ENCODE measurements around the gene ZSCAN12.

The ZSCAN12 gene

DNA sequence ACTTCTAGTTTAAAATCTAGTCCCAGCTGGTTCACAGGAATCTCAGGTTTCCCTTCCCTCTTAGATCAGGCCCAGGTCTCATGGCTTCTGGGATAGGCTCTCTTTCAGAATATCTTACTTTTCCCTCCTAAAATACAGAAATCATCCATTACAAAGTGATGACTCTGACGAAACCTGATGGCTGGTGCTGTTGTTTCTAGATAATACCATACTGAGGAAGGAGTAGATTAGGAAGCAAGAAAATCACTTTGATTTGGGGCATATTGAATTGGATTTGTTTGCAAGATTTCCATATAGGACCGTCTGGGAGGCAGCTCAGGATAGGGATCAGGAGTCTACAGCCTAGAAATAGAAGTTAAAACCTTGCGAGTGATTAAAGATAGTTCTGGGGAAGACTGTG lies 46.2 kb downstream of the ZSCAN12 start:
- no peak overlapping the region for H3K4me3 ChIP-seq (ENCODE audit: low read length)
- TF ChIP-seq CTCF (conservative IDR thresholded peaks at IDR 0.05; ENCODE audit: low read length): no peak
- DNase-seq (ENCODE audit: low read depth): no peak

- TF ChIP-seq CTCF (conservative IDR thresholded peaks at IDR 0.05; ENCODE audit: low read length): no peak
- H3K4me3 ChIP-seq (ENCODE audit: low read length): no peak overlapping the region
- DNase-seq (ENCODE audit: low read depth): no peak
Measured at GRCh38 chr6:28351493-28351925, 48.0 kb downstream of the ZSCAN12 start.

DNA sequence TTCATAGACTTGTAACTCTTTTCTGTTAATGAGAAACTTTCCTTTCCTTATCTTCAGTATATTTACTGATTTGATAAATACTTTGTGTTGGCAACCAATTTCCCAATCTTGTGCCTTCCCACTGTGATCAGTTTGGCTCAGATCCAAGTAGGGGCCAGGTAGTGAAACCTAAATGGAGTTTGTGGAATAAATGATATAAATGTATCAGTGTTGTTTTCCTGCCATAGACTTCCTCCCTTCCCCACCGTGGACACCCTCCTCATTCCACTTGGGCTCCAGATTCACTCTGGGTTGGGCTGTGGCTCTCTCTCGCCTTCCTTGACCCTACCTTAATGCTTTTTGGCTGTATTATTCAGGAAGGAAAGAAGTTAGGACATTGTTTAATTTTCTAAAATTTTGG lies 48.5 kb downstream of the ZSCAN12 start:
- TF ChIP-seq CTCF (conservative IDR thresholded peaks at IDR 0.05; ENCODE audit: low read length): no peak
- no peak for DNase-seq (ENCODE audit: low read depth)

GRCh38 chr6:28349892-28350737 lies 49.4 kb downstream of the ZSCAN12 start, which contains the start of gene ZKSCAN3:
TSS of gene ZKSCAN3 (plus strand) at chr6:28349947. CDS start at chr6:28359587, 9,640 bp downstream.
- DNase-seq (ENCODE audit: low read depth): peak; percentile 67
- TF ChIP-seq CTCF (conservative IDR thresholded peaks at IDR 0.05; ENCODE audit: low read length): no peak
- peak within 1 kb of the TSS; percentile 91 for H3K4me3 ChIP-seq (ENCODE audit: low read length)

More for the DNA sequence above, 48.5 kb downstream of the ZSCAN12 start:
- H3K4me3 ChIP-seq (ENCODE audit: low read length): no peak overlapping the region

DNA sequence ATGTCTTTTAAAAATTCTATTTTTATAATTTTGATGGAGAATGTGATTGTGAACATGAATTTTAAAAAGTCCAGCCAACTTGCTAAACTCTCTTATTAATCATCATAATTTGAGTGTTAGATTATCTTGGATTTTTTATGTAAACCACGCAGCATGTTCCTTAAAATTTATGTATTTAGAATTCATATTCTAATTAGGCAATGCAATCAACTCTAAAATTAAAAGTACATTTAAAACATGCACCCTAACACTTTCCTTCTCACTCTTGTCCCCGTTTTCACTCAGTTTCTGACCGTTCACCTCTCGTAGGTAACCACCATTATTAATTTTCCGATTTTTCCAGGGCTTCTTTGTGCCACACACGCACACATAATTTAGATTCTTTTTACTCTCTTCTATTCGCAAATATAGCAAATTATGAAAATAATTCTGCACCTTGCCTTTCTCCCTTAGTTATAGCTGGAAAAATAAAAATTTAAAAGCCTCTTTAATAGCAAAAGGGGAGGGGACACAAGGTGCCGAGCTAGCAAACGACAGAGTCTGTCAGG lies 50.1 kb downstream of the ZSCAN12 start:
- no peak for DNase-seq (ENCODE audit: low read depth)
- no peak for TF ChIP-seq CTCF (conservative IDR thresholded peaks at IDR 0.05; ENCODE audit: low read length)
- H3K4me3 ChIP-seq (ENCODE audit: low read length): peak overlapping the region; percentile 91

DNA sequence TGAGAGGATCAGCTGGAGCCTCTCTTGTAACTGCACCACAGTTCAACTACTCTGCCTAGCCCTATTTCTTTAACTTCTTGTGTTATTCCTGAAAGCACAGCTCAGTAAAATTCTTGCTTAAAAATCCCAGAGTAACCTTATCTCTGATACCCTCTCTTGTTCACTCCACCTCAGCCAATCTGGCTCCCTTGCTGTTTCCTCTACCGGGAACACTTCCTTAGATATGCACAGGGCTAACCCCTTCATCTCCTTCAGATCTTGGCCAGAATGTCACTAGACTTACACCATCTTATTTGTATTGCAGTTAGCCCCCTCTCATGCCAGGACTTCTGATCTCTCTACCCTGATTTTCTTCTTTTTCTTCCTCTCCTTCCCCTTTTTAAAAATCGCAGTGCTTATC lies 52.4 kb downstream of the ZSCAN12 start:
- H3K4me3 ChIP-seq (ENCODE audit: low read length): no peak overlapping the region
- DNase-seq (ENCODE audit: low read depth): no peak
- no peak for TF ChIP-seq CTCF (conservative IDR thresholded peaks at IDR 0.05; ENCODE audit: low read length)

- TF ChIP-seq CTCF (conservative IDR thresholded peaks at IDR 0.05; ENCODE audit: low read length): no peak
- no peak overlapping the region for H3K4me3 ChIP-seq (ENCODE audit: low read length)
- DNase-seq (ENCODE audit: low read depth): no peak
Measured at GRCh38 chr6:28345201-28345600, 54.3 kb downstream of the ZSCAN12 start.
